Upper lobe of left lung (tissue), 4 donors: ENCODE results near the gene TUBA3D.
"Not testable (repeated sequence)": the region's sequence is repeated elsewhere in the genome, so short reads cannot be mapped to it uniquely, and the experiment has no call there.

ENCODE experiments used
- CTCF ChIP-seq, 6 experiments: fragments of 450-650 bp in 4 of 6; fragments of 200-600 bp in 2 of 6; sonication (generic) in 2 of 6; IDR thresholded peaks; one replicate each; pipeline ENCODE4 v1.5.1; 2016 to 2019; ENCODE audit warnings: antibody characterized with exemption in 6 of 6
- POLR2A ChIP-seq, 4 donors: fragments of 450-650 bp; IDR thresholded peaks; one replicate each; pipeline ENCODE4 v1.5.1; 2016 to 2017; ENCODE audit warnings: antibody characterized with exemption in 4 of 4, mild to moderate bottlenecking in 2 of 4
- POLR2AphosphoS5 ChIP-seq, 2 donors: sonication (generic); formaldehyde crosslinking; IDR thresholded peaks; one replicate each; pipeline ENCODE4 v1.5.1; 2017; ENCODE audit warnings: antibody characterized with exemption in 2 of 2

DNA sequence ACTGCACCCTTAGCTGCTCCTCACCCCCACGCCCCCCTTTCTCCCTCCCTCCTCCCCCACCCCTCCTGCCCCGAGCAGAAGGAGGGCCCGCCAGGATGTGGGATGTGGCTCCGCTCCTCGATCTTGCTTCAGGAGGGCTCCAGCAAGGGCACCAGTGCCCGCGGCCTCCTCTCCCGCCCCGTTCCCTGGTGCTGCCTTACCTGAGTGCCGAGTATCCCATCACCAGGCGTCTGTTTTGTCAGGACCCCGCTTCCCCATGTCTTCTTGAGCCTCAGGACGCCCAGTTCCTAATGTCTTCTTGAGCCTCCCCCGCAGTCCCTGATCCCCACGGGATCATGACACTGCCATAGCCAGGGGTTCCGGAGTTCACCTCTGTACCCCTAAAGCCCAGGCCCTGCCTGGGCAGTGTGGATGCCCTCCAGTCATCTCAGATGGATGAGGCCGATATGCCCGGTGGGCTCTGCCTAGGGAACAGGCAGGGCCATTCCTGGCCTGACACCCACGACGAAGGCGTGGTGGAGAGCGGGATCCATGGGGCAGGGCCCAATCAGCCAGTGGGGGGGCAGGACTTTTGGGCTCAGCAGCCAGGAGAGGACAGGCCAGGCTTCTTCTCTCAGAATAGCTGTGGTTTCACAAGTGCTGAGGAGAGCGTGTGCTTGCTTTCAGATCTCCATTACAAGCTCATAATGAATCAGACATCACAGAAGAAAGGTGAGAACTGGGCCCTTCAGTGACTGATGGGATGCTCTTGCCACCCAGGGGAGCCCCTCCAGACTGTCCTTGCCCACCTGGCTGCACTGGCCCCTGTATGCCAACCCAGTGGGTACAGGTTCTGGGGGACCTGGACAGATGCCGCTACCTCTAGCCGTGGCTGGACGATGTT is 53.3 kb downstream of the TUBA3D start:
- not testable (repeated sequence) for TF ChIP-seq POLR2AphosphoS5, CTCF, POLR2A (IDR thresholded peaks at IDR 0.05)
